HepG2 (cell line): ENCODE measurements around the gene GGACT. TPM values are rescaled to one million over a fixed set of nuclear protein-coding genes. Genes with fewer than 3 reads are reported as not detected.

ENCODE experiments used
- ZKSCAN5 ChIP-seq: sonication (generic); formaldehyde crosslinking; IDR thresholded peaks from 2 replicates; pipeline ENCODE4 v1.5.1; 2020; ENCODE audit warnings: mild to moderate bottlenecking, missing genetic modification reagents
- ZNF318 ChIP-seq: sonication (generic); formaldehyde crosslinking; IDR thresholded peaks from 2 replicates; pipeline ENCODE4 v1.4.0; 2020; ENCODE audit warnings: mild to moderate bottlenecking, missing genetic modification reagents
- ZNF468 ChIP-seq: sonication (generic); formaldehyde crosslinking; IDR thresholded peaks from 2 replicates; pipeline ENCODE4 v1.8.0; 2022; ENCODE audit warnings: mild to moderate bottlenecking, moderate library complexity, missing genetic modification reagents
- ZNF687 ChIP-seq: sonication (generic); formaldehyde crosslinking; IDR thresholded peaks from 2 replicates; pipeline ENCODE4 v1.5.1; 2020; ENCODE audit warnings: mild to moderate bottlenecking, missing genetic modification reagents, moderate library complexity
- polyA plus RNA-seq, 8 experiments: library from polyadenylated mRNA; depleted of rRNA in 3 of 8; stranded (reverse) in 7 of 8; unstranded in 1 of 8; fragments of >200 nt; fragmentation: Illumina TruSeq in 4 of 8; extraction: Trizol in 4 of 8; gene quantifications; 2 replicates each; pipeline versions ENCODE4 v1.2.1 to v1.2.3, GENCODE V29; 2011 to 2016; ENCODE audit warnings: low read depth in 4 of 8, missing spikeins in 1 of 8, mixed read lengths in 1 of 8; ENCODE audit not compliant: insufficient read depth in 1 of 8
- total RNA-seq, 5 experiments: library from RNA; depleted of rRNA; stranded (reverse); fragments of >200 nt; fragmentation: Illumina TruSeq; extraction: Trizol; gene quantifications; 2 replicates each; pipeline ENCODE4 v1.2.3, GENCODE V29; 2016; ENCODE audit warnings: low read depth in 1 of 5

GGACT gene
- total and polyA plus RNA-seq, 2 of the 13 experiments (the other 11 are each of a cell fraction or from before 2014, with no cell fraction given) = 1.7 to 1.9 TPM

- TF ChIP-seq ZNF318 (CRISPR knock-in tag) = no peak
- no peak for TF ChIP-seq ZNF468 (CRISPR knock-in tag)
- no peak for TF ChIP-seq ZNF687 (CRISPR knock-in tag)
- no peak for TF ChIP-seq ZKSCAN5
Observed at GRCh38 chr13:100495455-100495854, 93.1 kb downstream of the GGACT start (continued).
